ENCODE measurements around the gene CEBPB.

- no peak for TF ChIP-seq FOXP2 (optimal IDR thresholded peaks at IDR 0.05; ENCODE audit: control extremely low read depth, extremely low read length, insufficient read depth)
- no peak for TF ChIP-seq EZH2 (IDR thresholded peaks at IDR 0.05)
- TF ChIP-seq POLR2AphosphoS5 (IDR thresholded peaks at IDR 0.05; ENCODE audit: borderline replicate concordance, low read depth, low read length), result peak; percentile 34
Measured at GRCh38 chr20:50192364-50193198, 2.0 kb downstream of the CEBPB start.

Data from SK-N-MC (cell line).